GM21360 (cell line): ENCODE measurements around the gene TBC1D2B.

ENCODE experiments used
- ATAC-seq: cut with Tn5 transposase; IDR thresholded peaks from one replicate; pipeline ENCODE4 v1.9.1; 2021; ENCODE audit warnings: mild to moderate bottlenecking, moderate library complexity; ENCODE audit not compliant: unreplicated experiment

TBC1D2B gene

DNA sequence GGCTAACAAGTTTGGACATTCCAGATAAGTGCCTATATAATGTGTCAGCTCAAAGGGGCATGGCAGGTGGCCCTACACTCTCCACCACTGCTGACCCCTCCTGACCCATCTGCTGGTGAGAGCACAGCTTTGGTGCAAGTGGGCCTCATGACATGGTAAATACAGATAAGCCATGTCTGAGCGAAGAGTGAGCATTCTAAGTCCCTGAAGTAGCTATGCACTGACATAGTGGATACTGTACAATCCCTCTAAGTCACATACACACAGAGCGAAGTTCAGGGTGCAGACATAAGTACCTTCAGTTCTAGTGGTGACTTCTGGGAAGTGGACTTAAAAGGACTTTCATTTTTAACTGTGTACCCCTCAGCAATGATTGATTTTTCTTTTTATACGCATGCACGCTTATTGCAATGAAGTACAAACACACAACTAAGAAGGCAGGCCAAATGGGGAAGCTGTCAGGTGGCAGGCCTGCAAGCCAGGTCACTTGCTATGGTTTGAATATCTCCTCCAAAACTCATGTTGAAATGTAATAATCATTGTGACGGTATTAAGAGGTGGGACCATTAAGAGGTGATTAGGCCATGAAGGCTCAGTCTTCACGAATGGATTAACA is 41.5 kb downstream of the TBC1D2B start:
- no peak for ATAC-seq

DNA sequence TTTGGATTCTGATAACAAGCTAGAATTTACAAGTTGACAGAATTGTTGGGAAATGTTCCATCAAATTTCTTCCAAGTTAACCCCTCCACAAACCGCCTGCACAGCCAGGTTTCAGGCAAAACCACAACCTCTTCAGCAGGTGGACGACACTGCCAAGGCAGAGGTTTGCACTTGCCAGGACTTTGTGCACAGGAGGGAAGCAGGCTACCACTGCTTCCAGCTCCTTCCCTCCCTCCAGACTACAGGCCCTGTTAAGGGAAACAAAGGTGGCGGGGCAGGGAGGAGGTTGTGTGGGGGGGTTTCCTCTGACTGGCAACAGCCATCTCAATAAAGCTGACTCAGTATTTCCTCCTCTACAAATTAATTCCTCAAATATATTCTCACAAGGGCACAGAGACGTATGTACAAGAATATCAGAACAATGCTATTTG is 42.2 kb downstream of the TBC1D2B start:
- no peak for ATAC-seq

DNA sequence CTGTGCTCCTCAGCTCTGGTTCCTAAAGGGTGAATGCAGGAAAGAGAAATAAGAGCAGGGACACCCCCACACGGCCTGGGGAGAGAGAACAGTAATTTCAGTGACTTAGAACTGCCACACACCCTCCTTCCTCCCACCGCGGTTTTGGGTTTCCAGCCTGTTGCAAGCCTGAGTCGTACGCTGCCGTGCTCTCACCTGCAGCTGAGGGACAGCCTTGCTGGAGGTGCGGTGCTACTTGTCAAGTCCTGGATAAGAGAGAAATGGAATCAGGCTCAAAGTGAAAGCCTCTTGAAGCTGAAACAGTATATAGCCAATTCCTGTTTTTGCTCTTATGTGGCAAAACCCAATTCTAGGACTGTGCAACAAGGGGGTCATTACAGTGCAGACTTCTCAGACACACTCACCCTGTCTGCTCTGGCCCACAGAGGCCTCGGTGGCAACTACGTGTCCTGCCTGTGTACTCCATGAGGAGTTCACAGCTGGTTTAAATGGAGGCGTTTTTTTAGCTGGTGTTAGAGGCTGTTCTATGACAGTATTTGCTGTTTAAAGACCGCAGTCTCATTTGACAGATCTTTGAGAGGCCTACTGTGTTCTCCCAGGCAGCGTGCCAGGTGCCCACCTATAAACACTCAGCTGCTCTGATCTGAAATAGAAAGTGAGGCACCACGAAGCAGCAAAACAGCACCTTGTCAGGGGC is 42.9 kb downstream of the TBC1D2B start:
- peak; percentile 62 for ATAC-seq

DNA sequence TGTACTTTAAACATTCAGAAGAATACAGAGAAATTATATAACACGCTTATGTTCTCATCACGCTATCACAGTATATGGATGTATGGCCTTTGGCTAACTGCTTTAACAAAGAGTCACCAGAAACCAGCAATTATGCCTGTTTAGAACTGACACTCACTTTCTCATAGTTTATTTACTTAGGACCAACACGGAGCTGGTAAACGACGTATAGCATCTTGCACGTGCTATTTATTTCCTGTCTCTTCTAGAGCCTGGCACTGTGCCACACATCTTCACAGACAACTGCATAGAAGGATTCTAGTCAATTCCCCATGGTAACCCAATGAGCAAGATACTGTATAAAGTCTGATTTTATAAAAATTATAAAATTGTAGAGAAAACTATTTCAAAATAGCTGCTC is 43.6 kb downstream of the TBC1D2B start:
- ATAC-seq = peak; percentile 15

DNA sequence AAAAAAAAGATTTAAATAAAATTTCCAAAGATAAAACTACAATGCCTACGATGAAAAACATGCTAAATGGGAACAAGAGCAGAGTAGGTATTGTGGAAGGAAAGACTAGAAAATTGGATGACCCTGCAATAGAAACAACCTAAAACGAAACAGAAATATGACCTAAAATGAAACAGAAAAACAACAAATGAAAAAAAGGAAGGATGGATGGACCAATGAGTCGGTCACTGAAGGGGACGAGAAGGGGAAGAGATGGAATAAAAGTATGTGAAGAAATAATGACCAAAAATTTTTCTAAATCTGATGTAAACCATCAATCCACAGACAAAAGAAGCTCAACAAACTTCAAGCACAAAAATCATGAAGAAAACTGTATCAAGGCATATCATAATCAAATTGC is 44.8 kb downstream of the TBC1D2B start:
- ATAC-seq = no peak

DNA sequence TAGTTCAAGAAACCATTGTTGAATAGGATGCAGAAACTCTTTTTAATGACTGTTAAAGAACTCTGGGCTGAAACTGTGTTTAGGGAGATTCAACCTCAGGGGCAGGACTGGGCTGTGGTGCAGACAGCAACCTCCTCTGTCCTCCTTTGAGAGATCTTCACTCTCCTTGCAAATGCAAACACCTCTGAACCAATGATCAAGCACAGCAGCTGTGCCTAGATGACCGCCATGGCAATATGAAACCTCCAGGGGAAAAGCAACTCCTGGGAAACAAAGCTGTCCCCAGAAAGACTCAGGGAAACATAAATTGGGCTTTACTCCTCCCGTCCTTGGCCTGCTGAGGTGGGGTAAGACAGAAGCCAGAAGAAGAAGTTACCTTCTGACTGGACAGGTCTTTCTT is 52.6 kb downstream of the TBC1D2B start:
- ATAC-seq = no peak

DNA sequence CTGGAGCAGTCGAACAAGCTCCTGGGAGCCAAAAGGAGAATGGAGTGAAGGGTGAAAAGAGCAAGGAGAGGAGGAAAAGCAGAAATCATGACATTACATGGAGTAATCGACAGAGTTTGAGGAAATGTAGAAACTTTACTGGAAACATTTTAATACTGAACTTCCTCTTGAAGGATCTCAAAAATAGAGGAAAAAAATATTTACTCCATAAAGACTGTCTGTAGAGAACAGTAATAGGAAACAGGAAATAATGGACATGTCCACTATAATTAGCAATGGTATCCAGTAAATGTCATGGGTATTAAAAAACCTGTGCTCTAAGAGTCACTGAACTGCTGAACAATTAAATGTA is 53.0 kb downstream of the TBC1D2B start:
- no peak for ATAC-seq

DNA sequence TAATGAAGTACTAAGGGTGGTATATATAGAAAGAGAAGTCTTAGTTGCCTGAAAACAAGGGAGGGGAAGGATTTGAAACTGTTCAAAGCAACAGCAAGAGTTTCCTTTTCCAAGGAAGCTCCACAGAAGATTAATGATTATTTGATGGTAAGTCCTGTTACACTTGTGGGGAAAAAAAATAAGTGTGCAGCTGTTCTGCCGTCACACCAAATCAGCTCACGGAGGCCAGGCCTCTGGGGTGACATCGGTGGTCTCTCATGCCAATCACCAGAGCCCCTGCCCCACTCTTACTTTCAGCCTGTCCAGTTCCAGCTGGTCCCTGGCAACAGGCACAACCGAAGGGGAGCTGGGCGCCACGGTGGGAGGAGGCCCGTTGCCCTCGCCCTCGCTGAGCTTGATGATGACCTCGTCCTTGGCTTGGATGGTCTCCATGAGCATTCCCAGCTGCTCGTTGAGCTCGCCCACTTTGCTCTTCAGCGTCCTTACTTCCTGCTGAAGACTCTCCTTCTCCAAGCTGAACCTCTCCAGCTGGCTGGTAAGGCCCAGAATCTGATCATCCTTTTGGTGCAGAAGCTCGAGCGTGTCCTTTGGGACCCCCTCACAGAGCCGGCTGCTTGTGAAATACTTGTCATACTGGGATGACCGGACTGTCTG is 53.5 kb downstream of the TBC1D2B start:
- no peak for ATAC-seq

DNA sequence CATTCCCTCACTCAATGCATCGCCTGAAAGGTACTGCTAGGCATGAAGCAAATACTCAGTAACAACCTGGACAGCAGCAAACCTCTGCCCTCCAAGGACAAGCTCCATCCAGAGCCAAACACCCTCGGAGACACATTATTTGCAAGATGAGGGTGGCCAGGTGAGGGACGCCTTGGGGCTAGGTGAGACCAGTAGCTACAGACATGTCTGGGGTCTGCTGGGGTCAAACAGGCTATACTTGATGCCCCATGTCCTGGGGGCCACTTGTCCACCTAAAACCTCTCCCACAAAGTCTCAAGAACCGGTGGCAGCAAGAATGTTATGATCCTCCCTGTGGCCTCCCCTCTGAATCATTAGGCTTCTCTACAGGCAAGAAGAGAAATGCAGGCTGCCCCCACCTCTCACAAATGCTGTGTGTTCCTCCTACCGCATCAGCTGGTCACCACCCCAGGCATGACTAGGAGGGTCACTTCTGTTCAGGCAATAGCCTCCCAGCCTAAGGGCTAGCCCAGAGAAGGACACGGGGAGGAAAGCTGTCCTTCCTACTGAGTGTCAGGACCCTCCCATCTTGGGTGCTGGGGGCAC is 54.3 kb downstream of the TBC1D2B start:
- ATAC-seq = no peak

DNA sequence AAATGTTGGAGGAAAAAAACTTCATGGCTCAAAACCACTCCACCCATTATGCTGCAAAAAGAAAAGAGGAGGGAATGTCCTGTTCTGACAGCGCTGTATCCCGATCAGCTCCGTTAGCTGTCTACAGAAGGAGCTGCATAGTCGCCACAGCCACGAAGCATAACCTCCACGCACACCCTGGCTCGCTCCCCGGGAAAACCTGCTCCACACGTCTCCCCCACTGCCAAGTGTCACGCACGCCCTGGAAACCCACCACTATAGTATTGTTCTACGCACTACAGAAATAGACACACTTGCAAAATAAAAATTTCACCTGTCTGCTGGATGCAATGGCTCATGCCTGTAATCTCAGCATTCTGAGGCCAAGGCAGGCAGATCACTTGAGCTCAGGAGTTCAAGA is 55.8 kb downstream of the TBC1D2B start:
- ATAC-seq = no peak

DNA sequence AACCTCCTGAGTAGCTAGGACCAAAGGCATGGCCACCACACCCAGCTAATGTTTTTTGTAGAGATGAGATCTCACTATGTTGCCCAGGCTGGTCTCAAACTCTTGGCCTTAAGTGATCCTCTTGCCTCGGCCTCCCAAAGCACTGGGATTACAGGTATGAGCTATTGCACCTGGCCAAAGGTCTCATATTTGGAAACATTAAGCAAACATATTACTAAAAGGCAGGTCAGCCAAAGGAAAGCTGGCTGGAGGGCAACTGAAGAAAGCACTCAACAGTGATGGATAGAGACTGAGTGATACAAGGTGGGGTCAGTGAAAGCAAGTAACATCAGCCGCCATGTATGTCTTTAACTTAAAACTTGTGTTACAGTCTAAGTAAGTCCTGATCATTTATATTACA is 57.5 kb downstream of the TBC1D2B start:
- ATAC-seq = no peak

DNA sequence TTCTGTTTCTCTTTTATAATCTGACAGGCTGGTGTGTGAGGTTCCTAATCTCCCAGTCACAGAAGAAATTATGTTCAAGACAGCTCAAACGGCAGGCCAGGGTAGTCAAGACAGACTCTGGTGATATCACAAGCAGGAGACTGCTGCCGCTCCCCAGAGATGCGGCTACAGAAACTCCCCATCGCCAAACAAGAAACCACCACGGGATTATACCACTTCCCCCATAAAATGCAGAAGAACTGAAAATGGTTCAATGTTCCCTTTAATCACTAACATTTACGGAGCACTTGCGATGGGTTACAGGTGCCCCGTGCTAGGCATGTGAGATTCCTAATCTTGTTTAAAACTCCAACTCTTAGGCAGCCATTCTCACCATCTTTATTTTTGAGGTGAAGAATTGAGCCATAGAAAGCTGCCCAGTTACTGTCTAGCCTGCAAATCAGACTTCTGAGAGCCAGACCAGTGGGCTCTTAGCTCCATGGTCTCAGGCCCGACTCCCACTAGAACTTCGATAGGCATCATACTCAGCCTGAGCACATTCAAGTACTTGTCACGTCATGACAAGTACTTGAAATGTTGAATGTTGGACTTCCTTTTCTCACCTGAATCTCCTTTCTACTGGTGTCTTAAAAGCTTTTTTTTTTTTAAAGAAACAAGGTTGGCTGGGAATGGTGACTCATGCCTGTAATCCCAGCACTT is 58.4 kb downstream of the TBC1D2B start:
- ATAC-seq = no peak

DNA sequence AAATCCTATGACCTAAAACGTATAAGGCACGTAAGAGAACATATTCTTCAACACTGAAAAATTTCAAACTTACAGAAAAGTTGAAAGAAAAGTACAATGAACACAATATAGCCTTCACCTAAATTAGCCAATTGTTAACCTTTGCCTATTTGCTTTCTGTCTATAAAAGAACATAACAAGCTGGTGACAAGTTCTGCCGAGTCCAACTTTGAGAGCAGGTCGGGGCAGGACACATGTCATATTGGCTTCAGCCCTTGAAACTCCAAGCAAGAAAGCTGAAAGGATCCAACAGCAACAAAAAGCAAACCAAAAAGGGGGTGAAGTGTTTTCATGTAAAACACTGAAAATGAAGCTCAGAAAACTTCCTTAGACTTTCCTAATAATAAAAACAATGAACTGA is 59.1 kb downstream of the TBC1D2B start:
- ATAC-seq = no peak

DNA sequence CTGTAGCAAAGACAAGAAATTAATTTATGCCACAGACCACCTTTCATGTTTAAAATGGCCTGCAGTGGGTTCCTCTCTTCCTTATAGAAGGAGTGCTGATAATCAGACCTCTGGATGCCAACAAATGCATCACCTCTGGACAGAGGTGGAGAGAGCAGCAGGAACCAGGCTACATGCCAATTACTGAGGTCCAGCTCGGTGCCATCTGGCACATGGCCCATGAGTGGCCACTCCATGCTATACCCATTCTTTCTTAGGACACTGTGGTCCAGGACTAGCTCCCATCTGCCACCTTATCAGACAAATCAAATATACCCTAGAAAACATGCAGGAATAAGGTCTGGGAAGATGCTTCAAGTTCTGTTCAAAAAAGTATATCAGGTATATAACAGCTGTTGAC is 60.7 kb downstream of the TBC1D2B start:
- ATAC-seq = no peak

DNA sequence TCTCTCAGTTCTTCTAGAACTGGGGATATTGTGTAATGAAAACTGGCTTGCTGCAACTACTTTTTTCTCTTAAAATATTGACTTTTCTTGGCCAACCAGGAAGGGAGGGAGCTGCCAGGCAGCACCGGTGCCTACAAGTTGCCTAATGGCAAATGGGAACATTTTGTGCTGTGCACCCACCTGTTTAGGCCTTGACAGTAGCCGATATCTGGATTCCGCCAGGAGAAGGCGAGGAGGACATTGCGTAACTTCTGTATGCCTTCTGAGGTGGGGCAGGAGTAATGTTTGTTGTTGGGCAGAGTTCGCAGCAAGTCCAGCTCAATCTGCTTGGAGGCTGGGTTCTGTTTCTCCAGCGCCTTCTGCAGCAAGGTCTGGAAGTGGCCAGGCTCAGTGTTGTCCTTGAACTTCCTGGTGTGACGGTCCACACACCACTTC is 64.9 kb downstream of the TBC1D2B start:
- no peak for ATAC-seq

DNA sequence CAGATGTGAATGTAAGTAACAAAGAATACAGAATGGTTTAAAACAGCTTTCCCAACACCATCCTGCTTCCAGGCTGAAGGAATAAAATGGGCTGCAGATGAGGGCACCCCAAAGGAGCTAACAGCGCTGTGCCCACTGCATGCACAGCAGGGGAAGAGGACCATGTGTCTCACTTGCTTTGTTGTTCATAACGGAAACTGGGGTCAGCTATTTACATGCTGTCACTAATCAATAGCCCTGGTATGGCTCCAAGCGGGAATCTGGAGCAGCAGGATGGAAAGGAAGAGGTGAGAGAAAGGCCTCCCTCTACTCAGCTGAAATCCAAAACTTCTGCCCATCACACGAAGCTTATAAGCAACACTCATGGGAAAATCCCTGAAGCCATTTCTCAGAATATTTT is 67.4 kb downstream of the TBC1D2B start:
- no peak for ATAC-seq

DNA sequence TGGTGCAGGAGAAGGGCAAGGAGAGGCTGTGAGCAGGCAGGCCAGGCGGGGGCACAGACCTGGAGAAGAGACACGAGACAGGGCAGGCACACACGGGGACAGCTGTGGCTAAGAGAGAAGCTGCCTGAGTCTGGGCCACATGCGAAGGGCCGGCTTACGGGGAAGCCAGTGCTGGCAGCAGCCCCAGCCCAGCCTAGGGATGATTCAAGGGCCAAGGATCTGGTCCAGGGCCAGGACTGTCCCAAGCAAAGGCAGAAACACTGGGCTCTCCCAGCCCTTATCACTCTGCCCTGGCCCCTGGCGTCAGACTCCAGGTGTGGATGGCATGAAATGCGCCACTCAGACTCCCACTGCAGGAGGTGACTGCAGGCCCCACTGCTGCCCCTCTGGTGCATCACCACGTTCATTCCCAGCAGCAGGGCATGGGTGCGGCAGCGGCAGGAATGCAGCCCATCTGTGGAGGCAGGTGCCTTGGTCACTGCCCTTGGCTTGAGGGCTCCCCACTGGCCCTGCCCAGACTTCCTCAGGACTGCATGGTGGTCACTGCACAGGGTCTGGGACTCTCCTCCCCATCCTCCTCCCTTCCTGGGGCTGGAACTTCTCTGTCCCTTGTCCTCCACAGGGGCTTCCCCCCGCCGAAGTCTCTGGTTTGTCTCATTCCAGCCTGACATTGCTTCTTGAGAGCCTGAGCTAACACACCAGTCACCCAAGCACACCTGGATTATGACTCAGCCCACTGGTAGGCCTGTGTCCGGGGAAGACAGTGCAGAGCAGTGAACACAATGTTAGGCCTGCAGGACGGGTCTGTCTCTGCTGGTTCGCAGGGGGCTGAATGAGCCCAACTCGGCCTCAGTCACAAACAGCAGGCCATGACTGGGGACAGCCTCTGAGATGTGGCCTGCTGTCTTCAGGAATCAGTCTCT is 69.3 kb downstream of the TBC1D2B start:
- ATAC-seq = no peak

DNA sequence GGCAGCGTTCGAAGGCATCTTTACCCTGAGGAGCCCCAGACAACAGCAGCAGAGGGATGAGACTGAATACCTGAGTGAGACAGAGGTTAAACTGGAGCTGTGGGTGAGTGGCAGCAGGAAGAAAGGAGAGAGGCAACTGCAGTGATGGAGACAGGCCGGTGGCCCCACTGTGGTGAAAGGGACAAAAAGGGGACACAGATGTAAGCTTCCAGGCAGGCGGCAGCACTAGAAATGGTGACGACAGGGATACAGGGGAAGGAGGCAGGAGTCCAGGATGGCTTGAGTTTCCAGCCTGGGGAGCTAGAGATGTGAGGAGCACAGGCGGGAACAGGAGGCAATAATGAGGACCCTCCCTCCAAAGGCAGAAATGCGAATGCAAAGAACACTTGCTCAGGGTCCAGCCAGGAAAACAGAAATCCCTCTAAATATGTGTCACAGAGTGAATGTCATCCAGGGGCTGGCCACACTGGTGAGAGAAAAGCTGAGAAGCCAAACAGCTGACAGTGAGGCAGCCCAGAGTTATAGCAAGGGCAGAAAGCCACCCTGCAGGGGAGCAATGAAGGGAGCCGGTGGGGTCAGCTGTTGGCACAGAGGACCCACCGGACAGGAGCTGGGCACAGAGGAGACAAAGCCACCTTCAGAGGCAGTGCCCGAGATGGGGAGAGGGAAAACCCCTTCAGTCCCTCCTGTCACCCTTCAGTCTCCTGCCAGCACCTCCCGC is 70.1 kb downstream of the TBC1D2B start:
- ATAC-seq = no peak

DNA sequence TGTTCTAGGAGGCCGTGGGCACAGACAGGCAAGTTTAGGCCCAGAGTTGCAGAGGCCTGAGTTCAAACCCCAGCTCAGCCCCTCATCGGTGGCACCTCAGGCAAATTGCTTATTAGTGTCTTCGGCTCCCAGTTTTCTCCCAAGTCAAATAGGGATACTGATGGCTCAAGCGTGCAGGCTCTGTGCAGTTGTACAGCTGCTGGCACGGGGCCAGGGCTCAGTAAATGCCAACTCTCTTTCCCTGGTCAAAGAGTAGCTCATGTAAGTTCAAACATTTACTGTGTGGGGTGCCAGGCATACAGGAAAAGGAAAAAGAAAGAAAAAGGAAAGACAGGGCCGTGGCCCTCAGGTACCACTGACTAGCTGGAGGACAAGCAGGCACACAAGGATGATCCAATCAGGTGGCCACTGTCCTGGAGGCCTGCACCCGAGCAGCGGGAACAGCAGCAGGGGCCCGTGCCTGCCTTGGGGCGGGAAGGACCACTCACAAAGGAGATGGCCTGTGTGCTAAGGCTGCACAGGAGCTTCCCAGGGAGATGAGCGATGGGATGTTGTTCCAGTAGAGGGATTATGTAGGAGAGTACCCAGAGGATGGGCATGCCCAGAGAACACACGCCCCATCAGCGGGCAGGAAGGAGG is 70.8 kb downstream of the TBC1D2B start:
- ATAC-seq = no peak
